Dermis lymphatic vessel endothelial cell (primary cell): ENCODE data around the gene NDUFB8. TPM values are rescaled to one million over a fixed set of nuclear protein-coding genes. Genes with fewer than 3 reads are reported as not detected.

Experiments
- total RNA-seq: library from RNA; depleted of rRNA; stranded (reverse); fragments of >200 nt; gene quantifications from 2 replicates; pipeline ENCODE4 v1.2.1, GENCODE V29; 2014

Gene NDUFB8
- 144 and 162 TPM in 2 replicates for total RNA-seq

GRCh38 chr10:100529475-100530298 lies at the start of gene NDUFB8:
NDUFB8 (minus strand) TSS chr10:100529871; CDS start chr10:100529851, 20 bp downstream.

DNA sequence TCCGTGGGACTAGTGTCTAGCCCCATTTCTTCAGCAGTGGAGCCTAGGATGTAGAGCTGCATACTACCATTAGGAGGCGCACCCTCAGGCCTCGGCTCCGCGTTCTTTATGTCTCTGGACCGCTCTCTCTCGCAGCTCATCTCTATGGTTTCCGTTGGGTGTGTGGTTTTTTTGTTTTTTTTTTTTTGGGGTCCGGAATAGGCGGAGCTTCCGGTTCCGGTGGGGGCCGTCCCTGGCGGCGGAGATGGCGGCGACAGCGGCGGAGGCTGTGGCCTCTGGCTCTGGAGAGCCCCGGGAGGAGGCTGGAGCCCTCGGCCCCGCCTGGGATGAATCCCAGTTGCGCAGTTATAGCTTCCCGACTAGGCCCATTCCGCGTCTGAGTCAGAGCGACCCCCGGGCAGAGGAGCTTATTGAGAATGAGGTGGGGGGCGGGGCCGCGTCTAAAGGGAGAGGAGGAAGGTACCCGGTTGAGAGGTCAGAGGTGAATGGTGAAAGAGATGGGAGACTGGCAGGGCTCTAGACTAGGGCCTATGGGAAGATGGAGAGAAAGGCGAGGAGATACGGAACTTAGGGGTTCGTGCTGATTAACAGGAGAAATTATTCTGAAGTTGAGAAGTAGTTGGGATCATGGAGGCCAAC lies 6.2 kb upstream of the NDUFB8 start, which contains the start of gene HIF1AN:
TSS of gene HIF1AN (plus strand) at position 229 of the 639 bp plus-strand sequence. CDS start at position 245, 16 bp downstream.

GRCh38 chr10:100519311-100520051 lies 10.2 kb downstream of the NDUFB8 start, which contains the start of gene SEC31B:
SEC31B (minus strand) TSS chr10:100519861; CDS start chr10:100516952, 2,909 bp downstream.

Other genes starting within 250 kb of the NDUFB8 start
- gene BLOC1S2, start 243.2 kb downstream of the NDUFB8 start, total RNA-seq = 35.5 and 39.3 TPM in 2 replicates
- not detected in 2 replicates for gene PKD2L1, start 199.6 kb downstream of the NDUFB8 start, total RNA-seq
- 24.5 and 42.6 TPM in 2 replicates for gene SCD, start 182.6 kb downstream of the NDUFB8 start, total RNA-seq
- gene WNT8B, start 66.9 kb downstream of the NDUFB8 start, total RNA-seq = not detected in 2 replicates
- 2.1 and 2.2 TPM in 2 replicates for gene SEC31B, start 10.0 kb downstream of the NDUFB8 start, total RNA-seq
- 8.8 and 8.9 TPM in 2 replicates for gene HIF1AN, start 6.1 kb upstream of the NDUFB8 start, total RNA-seq
- gene PAX2, start 215.7 kb upstream of the NDUFB8 start, total RNA-seq = not detected in 2 replicates